ENCODE measurements around the gene MARK4.
"Not testable (repeated sequence)": the region's sequence is repeated elsewhere in the genome, so short reads cannot be mapped to it uniquely, and the experiment has no call there.

Gene MARK4

DNA sequence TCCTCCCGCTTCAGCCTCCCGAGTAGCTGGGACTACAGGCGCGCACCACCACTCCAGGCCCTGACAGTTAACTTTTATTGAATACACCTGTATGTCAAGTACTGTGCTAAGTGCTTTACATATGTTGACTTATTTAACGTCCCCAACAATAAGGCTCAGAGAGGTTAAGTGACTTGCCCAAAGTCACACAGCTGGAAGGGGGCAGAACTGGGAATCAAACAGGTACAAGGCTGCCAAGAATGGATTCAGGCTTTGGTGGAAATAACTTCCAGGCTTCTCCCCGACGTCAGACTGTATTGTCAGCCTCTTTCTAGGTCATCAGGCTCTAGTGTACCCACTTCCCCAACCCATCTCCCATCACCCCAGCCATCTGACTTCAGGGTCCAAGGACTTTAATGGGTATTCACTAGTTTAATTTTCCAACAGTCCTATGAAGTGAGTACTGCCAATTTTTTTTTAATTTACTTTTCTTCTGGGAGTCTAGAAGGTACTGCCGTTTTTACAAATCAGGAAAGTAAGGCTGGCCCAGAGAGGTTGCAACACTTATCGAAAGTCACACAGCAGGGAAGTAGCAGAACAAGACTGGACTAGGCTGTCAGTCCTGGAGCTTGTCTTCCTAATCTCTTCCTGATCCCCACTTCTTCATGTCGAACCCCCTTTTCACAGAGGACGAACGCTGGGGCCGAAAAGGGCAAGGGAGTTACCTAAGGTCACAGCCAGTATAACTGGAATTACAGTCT is 76.5 kb downstream of the MARK4 start:
- TF ChIP-seq JUND (IDR thresholded peaks at IDR 0.05; ENCODE audit: low read depth): no peak
- in situ Hi-C loops (cut with HindIII; ENCODE audit: low pct_unique_long_range_greater_than_20kb, low sequenced_read_pairs): no loop called here

DNA sequence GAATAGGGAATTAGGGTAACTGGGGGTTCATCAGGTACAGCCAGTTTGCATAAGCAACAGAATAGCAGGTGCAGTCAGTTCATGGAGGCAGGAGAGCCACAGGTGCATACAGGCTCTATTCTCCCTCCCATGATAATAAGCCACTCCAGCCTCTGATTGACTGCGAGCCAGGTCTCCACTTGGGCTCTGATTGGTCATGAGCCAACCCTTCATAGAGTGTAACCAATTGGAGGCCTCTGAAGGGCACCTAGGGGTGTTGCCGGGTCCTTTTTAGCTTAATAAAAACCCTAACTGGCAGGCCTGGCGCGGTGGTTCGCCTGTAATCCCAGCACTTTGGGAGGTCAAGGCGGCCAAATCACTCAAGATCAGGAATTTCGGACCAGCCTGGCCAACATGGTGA is 80.3 kb downstream of the MARK4 start:
- in situ Hi-C loops (cut with HindIII; ENCODE audit: low pct_unique_long_range_greater_than_20kb, low sequenced_read_pairs): no loop called here
- TF ChIP-seq JUND (IDR thresholded peaks at IDR 0.05; ENCODE audit: low read depth): no peak
- peak in 1 of 2 experiments; percentile 36 for DNase-seq (ENCODE audit: low read depth in 1 of 2, low spot score in 1 of 2)

More for the DNA sequence above, 76.5 kb downstream of the MARK4 start:
- no peak for DNase-seq (ENCODE audit: low read depth in 1 of 2, low spot score in 1 of 2)

DNA sequence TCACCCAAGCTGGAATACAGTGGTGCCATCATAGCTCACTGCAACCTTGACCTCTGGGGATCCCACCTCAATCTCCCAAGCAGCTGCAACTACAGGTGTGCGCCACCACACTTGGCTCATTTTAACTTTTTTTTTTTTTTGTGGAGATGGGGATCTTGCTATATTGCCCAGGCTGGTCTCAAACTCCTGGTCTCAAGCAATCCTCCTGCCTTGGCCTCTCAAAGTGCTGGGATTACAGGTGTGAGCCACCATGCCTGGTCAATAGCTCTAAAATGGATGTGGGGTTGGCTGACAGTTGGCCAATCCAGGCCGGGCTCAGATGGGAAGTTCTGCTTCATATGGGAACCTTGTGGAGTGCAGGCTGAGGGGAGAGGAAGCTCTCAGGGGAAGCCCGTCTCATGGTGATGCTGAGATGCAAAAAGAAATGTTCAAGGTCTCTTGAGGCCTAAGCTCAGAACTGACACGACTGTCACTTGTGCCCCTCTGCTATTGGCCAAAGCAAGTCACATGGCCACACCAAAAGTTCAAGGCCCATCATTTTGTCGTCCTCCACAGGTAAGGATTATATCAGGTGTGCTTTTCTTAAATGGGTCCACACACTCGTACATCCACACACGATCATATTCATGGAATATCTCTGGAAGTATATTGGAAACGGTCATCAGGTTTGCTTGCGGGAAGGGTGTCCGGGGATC is 82.7 kb downstream of the MARK4 start:
- no peak for DNase-seq (ENCODE audit: low read depth in 1 of 2, low spot score in 1 of 2)
- in situ Hi-C loops (cut with HindIII; ENCODE audit: low pct_unique_long_range_greater_than_20kb, low sequenced_read_pairs): no loop called here
- TF ChIP-seq JUND (IDR thresholded peaks at IDR 0.05; ENCODE audit: low read depth): no peak

DNA sequence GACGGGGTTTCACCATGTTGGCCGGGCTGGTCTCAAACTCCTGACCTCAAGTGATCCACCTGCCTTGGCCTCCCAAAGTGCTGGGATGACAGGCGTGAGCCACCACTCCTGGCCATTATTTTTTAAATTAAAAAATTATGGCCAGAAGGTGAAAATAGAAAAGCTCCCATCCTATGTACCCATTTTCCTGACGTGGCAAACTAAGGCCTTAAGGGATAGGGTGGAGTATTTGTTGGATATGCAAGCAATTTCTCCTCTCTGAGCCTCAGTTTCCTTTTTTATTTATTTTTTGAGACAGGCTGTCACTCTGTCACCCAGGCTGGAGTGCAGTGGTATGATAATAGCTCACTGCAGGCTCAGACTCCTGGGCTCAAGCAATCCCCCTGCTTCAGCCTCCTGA is 83.8 kb downstream of the MARK4 start:
- in situ Hi-C loops (cut with HindIII; ENCODE audit: low pct_unique_long_range_greater_than_20kb, low sequenced_read_pairs); DNase-seq (ENCODE audit: low read depth in 1 of 2, low spot score in 1 of 2): not testable (repeated sequence)

DNA sequence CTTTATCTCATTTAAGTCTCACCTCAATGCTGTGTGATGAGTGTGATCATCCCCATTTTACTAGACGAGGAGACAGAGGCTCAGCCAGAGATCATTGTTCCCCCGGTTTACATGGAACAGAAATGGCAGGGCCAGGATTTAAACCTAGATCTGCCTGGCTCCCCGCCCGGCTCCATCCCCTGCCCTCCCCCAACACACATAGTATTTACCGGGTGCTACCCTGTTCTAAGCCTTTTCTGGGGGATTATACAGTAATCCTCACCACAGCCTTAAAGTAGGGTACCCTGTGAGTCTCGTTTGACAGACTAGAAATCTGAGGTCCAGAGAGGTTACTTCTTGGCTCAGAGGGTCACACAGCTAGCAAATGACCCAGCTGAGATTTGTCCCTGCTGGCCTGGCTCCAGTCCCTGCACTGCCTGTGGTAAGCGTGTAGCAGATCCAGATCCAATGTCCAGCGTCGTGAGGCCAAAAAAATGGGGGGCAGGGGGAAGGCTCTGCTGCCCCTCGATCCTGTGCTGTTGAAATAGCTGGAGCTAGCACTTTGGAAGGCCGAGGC is 85.7 kb downstream of the MARK4 start:
- no peak for DNase-seq (ENCODE audit: low read depth in 1 of 2, low spot score in 1 of 2)
- no peak for TF ChIP-seq JUND (IDR thresholded peaks at IDR 0.05; ENCODE audit: low read depth)
- in situ Hi-C loops (cut with HindIII; ENCODE audit: low pct_unique_long_range_greater_than_20kb, low sequenced_read_pairs): no loop called here

DNA sequence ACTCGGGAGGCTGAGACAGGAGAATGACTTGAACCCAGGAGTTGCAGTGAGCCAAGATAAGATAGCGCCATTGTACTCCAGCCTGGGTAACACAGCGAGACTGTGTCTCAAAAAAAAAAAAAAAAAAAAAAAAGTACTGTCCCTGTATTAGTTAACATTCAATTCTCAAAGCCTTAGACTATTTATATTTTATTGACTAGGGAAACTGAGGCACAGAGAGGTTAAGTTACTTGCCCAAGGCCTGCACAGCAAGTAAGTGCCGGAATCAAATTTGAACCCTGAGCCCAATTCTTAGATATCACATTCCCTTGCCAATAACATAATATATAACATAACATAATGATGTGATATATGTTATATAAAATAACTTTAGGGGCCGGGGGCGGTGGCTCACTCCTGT is 88.6 kb downstream of the MARK4 start:
- in situ Hi-C loops (cut with HindIII; ENCODE audit: low pct_unique_long_range_greater_than_20kb, low sequenced_read_pairs): no loop called here
- TF ChIP-seq JUND (IDR thresholded peaks at IDR 0.05; ENCODE audit: low read depth): no peak
- no peak for DNase-seq (ENCODE audit: low read depth in 1 of 2, low spot score in 1 of 2)

DNA sequence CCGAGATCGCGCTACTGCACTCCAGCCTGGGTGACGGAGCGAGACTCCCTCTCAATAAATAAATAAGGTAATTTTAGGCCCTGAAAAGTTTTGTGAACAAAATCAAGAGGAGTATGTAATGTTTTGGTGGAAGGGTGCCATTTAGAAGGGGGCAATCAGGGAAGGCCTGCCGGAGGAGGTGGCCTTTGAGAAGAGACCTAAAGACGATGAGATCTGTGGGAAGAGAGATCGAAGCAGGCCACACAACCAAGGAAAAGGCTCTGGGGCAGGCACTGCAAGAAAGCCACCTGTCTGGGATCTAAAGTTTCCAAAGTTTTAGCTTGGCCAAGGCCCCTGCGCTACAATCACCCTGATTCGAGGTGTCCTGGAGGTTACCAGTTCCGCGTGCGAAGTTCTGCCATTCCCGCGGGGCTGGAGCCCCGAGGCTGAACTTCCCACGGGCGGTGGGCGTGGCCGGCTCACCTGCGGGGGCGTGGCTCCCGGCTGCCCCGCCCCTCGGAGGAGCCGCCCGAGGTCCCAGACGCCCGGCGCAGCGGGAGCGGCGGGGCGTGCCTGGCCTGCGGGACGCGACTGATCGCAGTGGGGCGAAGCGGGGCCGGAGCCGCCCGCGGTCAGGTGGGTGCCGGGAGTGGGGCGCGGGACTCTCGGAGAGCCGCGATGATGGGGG is 89.3 kb downstream of the MARK4 start, which contains the start of gene KLC3:
Gene KLC3, plus strand, starts transcription at position 519 of the 667 bp plus-strand sequence. CDS start 4,792 bp downstream, outside the sequence.
- DNase-seq (ENCODE audit: low read depth in 1 of 2, low spot score in 1 of 2): peak; percentile 58 to 65
- TF ChIP-seq JUND (IDR thresholded peaks at IDR 0.05; ENCODE audit: low read depth): no peak
- in situ Hi-C loops (cut with HindIII; ENCODE audit: low pct_unique_long_range_greater_than_20kb, low sequenced_read_pairs): no loop called here

DNA sequence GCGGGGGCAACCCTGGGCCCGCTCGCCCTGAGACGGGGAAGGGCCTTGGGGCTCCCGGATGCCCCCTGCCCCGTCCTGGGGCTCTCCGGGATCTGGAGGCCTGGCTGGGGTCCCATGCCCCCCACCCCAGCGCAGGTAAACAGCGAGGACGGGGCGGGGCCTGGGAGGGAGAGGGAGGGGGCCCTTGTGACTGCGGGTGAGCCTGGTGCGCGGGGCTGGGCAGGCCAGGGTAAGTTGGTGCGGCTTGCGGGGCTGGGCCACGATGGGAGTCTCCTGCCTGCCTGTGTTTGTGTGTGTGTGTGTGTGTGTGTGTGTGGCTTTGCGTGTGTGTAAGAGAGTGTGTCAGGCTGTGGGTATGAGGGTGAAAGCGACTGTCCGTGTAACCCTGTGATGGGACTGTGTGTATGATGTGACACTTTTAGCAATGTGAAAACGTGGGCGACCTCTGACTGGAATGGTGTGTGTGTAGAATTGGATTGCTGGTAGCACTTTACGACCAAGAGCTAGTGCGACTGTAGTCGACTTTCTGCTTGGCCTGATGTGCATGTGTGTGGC is 89.9 kb downstream of the MARK4 start:
- TF ChIP-seq JUND (IDR thresholded peaks at IDR 0.05; ENCODE audit: low read depth): no peak
- in situ Hi-C loops (cut with HindIII; ENCODE audit: low pct_unique_long_range_greater_than_20kb, low sequenced_read_pairs): no loop called here
- peak in 1 of 2 experiments; percentile 27 for DNase-seq (ENCODE audit: low read depth in 1 of 2, low spot score in 1 of 2)

DNA sequence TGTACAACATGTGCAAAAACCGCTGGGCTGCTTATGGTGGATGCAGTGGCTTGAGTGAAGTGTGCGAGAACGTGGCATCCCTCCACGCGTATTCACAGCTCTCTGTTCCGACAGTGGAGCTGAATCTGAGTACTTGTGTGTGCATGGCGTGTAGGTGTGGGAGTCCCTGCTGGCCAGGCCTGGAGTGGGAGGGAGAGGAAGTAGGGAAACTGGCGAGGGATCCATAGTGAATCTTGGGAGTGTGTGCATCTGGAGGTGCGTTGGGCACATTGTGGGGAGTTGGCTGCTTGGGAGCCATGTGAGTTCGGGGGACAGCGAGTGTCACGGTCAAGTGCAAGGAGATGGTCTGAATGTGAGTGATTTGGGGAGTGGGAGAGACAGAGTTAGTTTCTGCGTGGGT is 91.8 kb downstream of the MARK4 start:
- no peak for DNase-seq (ENCODE audit: low read depth in 1 of 2, low spot score in 1 of 2)
- in situ Hi-C loops (cut with HindIII; ENCODE audit: low pct_unique_long_range_greater_than_20kb, low sequenced_read_pairs): no loop called here
- TF ChIP-seq JUND (IDR thresholded peaks at IDR 0.05; ENCODE audit: low read depth): no peak

DNA sequence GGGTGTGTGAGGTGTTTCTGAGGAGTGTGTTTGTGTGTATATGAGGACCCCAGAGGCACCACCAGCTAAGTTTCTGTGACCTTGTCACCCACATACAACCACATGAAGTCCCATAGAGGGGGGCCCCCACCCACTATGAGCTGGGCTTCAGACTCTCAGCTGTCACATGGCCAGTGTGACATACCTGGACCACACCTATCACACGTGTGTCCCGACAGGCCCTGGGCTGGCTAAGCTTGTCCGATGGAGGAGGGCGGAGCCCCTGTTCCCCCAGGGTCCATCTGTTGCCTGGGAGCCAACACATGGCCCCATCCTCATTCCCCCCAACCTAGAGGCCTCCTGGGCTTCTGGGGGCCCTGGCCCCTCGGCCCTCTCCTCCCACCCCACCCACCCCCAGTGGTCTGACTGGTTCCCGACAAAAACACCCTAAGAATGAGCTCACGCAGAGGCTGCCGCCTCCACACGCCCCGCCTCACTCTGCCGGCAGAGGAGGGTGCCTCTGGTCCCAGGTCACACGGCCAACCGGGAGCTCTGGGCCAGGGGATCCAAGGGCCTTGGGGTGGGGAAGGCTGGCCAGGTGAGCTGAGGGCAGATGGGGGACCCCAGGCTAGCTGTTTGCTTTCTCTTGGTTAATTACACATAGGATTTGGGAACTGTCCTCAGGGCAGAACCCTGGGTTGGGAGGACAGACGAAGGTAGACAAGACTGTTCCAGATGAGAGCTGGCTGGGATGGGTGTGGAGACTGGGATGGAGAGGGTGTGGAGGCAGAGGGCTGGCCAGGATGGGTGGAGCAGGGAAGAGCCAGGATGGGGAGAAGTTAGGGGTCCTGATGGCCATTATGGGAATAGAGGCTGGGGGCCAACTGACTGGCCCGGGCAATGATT is 93.8 kb downstream of the MARK4 start:
- TF ChIP-seq JUND (IDR thresholded peaks at IDR 0.05; ENCODE audit: low read depth): no peak
- DNase-seq (ENCODE audit: low read depth in 1 of 2, low spot score in 1 of 2): no peak
- in situ Hi-C loops (cut with HindIII; ENCODE audit: low pct_unique_long_range_greater_than_20kb, low sequenced_read_pairs): no loop called here

DNA sequence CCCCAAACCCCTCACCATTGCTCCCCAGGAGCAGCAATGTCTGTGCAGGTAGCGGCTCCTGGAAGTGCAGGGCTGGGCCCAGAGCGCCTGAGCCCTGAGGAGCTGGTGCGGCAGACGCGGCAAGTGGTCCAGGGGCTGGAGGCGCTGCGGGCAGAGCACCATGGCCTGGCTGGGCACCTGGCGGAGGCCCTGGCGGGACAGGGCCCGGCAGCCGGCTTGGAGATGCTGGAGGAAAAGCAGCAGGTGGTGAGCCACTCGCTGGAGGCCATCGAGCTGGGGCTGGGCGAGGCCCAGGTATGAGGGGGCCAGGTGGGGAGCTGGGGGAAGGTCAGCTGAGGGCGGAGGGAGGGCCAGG is 94.4 kb downstream of the MARK4 start:
- in situ Hi-C loops (cut with HindIII; ENCODE audit: low pct_unique_long_range_greater_than_20kb, low sequenced_read_pairs): no loop called here

DNA sequence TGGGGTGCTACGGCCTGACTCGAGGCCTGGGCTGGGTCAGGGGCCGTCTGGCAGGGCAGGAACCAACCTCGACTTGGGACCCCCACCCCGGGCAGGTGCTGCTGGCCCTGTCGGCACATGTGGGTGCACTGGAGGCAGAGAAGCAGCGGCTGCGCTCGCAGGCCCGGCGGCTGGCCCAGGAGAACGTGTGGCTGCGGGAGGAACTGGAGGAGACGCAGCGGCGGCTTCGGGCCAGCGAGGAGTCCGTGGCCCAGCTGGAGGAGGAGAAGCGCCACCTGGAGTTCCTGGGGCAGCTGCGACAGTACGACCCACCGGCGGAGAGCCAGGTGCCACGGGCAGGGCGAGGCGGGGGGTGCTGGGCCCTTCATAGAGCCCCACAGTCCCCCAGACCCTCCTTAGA is 95.4 kb downstream of the MARK4 start:
- DNase-seq (ENCODE audit: low read depth in 1 of 2, low spot score in 1 of 2): no peak
- in situ Hi-C loops (cut with HindIII; ENCODE audit: low pct_unique_long_range_greater_than_20kb, low sequenced_read_pairs): no loop called here

More for the DNA sequence above, 94.4 kb downstream of the MARK4 start:
- no peak for DNase-seq (ENCODE audit: low read depth in 1 of 2, low spot score in 1 of 2)
- no peak for TF ChIP-seq JUND (IDR thresholded peaks at IDR 0.05; ENCODE audit: low read depth)

More for the DNA sequence above, 95.4 kb downstream of the MARK4 start:
- no peak for TF ChIP-seq JUND (IDR thresholded peaks at IDR 0.05; ENCODE audit: low read depth)

Data from T47D (cell line).